Daoy (cell line): ENCODE data around the gene SSTR5. TPM values are rescaled to one million over a fixed set of nuclear protein-coding genes. Genes with fewer than 3 reads are reported as not detected.
"Not testable (repeated sequence)": the region's sequence is repeated elsewhere in the genome, so short reads cannot be mapped to it uniquely, and the experiment has no call there.

Experiments
- DNase-seq: peaks from one replicate; pipeline ENCODE4 v3.0.0-alpha.2; 2015; ENCODE audit warnings: low read depth
- total RNA-seq: library from RNA; depleted of rRNA; stranded (reverse); fragments of >200 nt; shearing (Covaris generic); gene quantifications from 2 replicates; pipeline ENCODE4 v1.2.3, GENCODE V29; 2014

The SSTR5 gene
- total RNA-seq, 1 experiment from 2014 or later = not detected

GRCh38 chr16:1073566-1074378 is 1.2 kb downstream of the SSTR5 start:
- no peak for DNase-seq

- DNase-seq = no peak
Measured at GRCh38 chr16:1074379-1074649, 1.8 kb downstream of the SSTR5 start.

DNA sequence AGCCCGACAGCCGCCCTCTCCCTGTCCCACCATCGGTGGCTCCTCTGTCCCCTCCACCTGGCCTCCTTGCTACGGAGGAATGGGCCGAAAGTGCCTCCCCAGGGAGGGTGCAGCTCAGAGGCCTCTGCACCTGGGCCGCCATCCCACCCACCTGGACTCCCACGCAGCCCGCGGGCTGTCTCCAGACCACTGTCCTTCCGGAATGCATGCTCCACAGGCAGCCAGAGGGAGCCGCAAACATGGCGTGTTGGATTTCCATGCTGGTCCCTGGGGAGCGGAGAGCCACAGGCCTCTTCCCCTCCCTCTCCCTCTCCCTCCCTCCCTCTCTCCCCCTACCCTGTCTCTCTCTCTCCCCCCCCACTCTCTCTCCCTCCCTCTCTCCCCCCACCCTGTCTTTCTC is 3.0 kb downstream of the SSTR5 start:
- no peak for DNase-seq

DNA sequence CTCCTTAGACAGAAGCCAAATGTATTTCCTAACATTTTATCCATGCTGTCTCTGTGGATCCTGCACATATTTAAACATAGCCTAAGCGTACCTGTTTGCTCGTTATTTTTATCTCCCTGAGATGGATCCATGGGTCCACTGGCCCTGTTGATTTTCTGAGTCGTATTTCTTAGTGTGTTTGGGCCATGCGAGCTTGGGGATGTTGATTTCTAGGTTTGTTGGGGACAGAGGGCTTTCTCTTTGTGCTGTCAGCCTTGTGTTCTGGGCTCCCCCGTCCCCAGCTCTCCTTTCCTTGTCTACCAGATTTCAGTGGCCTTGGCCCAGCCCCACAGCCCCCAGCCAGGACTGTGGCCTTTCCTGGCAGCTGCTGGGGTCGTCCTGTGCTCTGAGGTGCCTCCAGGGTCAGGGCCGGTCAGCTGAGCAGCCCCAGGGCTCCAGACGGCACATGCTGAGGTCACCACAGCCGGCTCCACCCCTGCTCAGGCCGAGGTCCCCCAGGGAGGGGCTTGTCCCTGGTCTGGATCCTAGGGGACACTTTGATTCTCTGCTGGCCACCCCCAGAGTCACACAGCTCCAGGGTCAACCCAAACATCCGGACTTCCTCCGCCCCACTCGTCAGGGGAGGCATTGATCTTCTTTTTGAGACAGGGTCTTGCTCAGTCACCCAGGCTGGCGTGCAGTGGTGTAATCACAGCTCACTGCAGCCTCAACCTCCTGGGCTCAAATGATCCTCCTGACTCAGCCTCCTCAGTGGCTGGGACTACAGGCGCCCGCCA is 4.4 kb downstream of the SSTR5 start:
- no peak for DNase-seq

GRCh38 chr16:1077877-1078578 is 5.5 kb downstream of the SSTR5 start:
- no peak for DNase-seq

- DNase-seq = peak; percentile 77
Measured at GRCh38 chr16:1078579-1079021, 6.1 kb downstream of the SSTR5 start.

DNA sequence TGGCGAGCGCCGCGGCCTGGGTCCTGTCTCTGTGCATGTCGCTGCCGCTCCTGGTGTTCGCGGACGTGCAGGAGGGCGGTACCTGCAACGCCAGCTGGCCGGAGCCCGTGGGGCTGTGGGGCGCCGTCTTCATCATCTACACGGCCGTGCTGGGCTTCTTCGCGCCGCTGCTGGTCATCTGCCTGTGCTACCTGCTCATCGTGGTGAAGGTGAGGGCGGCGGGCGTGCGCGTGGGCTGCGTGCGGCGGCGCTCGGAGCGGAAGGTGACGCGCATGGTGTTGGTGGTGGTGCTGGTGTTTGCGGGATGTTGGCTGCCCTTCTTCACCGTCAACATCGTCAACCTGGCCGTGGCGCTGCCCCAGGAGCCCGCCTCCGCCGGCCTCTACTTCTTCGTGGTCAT is 6.8 kb downstream of the SSTR5 start:
- DNase-seq = no peak

DNA sequence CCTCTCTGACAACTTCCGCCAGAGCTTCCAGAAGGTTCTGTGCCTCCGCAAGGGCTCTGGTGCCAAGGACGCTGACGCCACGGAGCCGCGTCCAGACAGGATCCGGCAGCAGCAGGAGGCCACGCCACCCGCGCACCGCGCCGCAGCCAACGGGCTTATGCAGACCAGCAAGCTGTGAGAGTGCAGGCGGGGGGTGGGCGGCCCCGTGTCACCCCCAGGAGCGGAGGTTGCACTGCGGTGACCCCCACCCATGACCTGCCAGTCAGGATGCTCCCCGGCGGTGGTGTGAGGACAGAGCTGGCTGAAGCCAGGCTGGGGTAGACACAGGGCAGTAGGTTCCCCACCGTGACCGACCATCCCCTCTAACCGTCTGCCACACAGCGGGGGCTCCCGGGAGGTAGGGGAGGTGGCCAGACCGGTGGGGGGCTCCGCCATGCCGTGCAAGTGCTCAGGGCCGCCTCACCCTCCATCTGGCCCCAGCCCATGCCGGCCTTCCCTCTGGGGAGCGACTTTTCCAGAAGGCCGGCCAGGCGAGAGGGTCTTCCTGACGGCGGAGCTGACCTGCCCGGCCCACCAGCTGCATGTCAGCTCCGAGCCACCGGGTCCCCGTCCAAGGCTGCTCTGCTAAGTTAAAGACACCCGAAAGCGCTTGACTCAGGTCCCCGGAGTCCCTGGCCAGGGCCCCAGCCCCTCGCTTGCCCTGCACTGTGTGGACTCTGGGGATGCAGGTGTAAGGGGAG is 7.4 kb downstream of the SSTR5 start:
- no peak for DNase-seq

- DNase-seq = no peak
Measured at GRCh38 chr16:1080801-1081733, 8.5 kb downstream of the SSTR5 start.

DNA sequence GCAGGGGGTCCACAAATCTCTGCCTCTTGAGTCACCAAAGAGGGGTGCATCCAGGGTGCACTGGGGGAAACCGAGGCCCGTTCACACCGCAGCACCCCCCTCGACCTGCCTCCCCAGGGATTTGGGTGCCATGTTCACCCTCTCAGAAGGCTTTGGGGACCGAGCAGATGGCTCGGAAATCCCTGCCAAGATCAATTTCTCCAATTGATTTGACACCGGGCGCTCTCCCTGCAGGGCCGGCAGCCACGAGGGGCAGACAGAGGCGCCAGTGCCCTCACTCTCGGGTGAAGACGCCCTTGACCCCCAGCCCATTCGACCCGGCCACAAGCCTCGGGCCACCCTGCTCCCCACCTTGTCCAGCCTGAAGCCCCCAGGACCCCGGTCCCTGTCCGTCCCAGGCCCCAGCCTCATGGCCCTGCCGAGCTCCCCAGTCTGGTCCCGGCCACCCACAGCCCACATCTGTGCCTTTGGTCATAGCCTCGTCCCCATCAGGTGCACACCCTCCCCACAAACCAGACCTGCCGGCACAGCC is 9.3 kb downstream of the SSTR5 start:
- no peak for DNase-seq

GRCh38 chr16:1082266-1082951 is 9.9 kb downstream of the SSTR5 start:
- peak; percentile 78 for DNase-seq

DNA sequence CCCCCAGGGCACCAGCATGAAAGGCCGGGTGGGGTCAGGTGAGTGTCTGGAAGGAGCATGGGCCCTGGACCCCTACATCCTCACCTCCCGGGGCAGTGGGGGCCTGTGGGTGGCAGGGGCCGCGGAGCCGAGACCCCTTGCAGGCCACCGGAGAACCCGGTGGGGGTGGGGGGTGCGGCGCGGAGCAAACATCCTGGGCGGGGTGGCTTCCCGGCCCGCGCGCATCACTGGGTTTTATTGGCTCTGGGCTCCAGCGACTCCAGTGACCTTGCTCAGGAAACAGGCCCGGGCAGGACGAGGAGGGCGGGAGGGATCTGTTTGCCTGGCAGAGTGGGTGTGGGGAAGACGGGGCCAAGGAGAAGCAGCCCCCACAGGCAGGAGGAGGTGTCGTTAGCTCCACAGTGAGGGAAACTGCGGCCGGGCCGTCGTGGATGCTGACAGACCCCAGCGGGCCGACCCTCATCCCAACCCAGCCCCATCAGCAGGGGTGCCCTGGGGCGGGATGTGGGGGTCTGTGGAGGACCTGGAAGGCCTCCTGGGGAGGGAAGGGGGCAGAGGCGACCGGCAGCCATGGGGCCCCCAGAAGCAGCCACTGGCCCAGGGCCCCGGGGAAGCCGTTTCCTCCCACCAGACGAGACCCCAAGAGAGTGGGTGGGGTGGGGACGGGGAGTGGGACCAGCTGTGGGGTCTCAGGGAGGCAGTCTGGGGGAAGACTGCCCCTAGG is 10.6 kb downstream of the SSTR5 start:
- DNase-seq = no peak

DNA sequence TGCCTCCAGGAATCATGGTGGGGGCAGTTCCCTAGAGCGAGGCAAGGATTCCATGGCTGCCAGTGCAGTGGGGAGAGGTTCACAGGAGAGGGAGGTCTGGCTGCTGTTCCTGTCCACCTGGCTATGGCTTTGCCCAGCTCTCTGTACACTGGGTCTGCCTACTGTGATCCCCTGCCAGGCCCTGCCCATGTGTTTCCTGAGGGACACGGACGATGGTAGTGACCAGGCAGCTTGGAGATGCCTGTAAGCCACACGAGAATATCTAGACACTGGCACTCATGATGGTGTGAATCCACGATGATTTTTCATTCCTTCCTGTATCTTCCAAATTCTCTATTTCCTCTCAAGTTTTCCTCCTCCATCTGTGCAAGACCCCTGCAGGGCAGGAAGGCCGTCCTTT is 12.4 kb downstream of the SSTR5 start:
- no peak for DNase-seq

- DNase-seq = not testable (repeated sequence)
Measured at GRCh38 chr16:1086443-1086842, 13.9 kb downstream of the SSTR5 start.

DNA sequence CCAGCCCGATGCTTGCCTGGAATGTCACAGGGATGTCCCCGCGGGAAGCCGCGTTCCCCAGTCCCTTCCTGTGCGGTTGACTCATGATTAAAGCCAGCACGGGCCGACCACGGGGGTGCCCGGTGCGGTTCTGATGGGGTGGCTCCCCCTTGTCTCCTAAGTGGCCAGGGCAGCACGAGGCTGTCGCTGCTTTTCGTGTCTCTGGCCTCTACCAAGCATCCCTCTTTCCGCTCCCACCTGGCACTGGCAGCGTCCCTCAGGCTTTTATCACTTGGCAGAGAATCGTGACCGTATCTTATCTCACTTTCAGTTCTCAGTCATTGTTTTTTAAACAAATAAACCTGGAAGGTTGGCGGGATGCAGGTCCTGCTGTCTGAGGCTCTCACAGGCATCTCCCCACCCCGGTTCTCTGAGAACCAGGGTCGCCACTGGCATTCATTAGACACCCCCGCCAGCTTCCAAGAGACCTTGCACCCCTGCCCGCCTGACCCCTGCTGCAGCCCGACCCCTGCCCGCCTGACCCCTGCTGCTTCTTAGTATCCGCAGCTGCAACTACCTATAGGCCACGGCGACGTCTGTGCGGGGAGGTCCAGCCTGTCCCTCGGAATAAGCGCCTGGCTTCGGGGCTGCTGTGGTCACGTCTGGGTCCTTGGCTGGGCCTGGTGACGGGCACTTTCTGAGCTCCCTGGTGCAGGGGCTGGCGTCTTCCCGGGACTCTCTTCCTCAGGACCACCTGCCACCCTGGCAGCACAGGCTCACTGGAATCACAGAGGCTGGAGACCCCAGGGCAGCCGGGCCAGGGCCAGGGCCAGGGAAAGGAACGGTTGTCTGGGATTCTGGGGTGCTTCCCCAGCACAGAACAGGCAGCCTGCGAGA is 16.0 kb downstream of the SSTR5 start:
- no peak for DNase-seq

DNA sequence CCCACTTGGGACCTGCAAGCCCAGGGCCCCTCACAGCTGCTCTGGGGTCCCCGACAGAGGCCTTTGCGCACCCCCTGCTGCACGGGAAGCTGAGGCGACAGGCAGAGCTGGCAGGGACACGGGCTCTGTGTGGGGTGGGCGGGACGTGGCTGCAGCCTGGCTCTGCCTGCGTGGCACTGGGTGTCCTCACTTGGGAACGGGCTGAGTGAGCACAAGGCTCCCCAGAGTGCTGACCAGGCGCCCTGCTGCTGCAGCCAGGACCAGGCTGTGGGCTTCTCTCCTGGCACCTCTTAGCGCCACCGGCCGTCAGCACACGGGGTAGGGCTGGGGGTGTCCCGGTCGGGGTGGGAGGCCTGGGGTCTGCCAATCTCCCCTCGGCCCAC is 16.9 kb downstream of the SSTR5 start:
- DNase-seq = no peak

DNA sequence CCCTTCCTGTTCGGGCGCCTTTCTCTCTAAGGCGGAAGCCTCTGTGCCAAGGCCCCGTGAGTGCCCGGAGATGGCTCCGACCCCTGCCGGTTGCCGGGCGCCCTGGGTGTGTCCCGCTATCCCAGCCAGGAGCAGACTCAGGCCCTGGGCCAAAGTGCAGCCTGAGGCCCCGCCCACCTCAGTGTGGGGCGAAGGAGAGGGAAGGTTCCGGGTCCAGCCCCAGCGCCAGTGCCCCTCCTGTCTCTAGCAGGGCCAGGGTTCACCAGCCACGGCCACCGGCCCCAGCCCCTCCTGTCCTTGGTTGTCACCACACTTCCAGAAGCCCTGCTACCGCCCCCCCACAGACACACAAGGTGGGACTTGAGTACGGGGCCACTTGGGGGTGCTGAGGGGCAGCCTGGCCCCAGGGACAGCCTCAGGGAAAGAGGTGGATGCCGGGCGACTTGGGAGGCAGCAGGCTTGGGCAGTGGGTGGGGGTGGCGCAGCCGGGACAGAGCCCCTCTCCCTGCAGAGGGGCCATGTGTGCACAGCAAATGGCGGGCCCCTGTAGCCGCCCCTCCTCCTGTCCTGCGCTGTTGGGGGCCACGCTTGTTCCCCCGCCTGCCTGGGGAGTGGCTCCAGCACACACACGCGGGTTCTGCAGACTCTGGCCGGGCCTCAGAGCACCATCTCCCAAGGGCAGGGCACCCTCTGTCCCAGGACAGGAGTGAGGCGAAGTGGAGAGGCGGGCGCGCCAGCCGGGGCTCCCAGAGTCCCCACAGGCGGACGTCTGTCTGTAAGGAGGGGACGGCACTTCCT is 17.5 kb downstream of the SSTR5 start:
- DNase-seq = peak; percentile 33
